HG03378 (cell line): ENCODE measurements around the gene IL9.

Experiments used
- ATAC-seq: cut with Tn5 transposase; IDR thresholded peaks from one replicate; pipeline ENCODE4 v1.9.1; 2021; ENCODE audit warnings: mild to moderate bottlenecking, moderate library complexity; ENCODE audit not compliant: unreplicated experiment

IL9 gene

GRCh38 chr5:135891791-135892190, 3.9 kb downstream of the IL9 start:
- ATAC-seq, result no peak

- ATAC-seq, result no peak
Measured at GRCh38 chr5:135891268-135891667, 4.4 kb downstream of the IL9 start.

- ATAC-seq, result peak; percentile 80
Measured at GRCh38 chr5:135890867-135891266, 4.8 kb downstream of the IL9 start.

- no peak for ATAC-seq
Measured at GRCh38 chr5:135890296-135890695, 5.3 kb downstream of the IL9 start.

- ATAC-seq, result no peak
Measured at GRCh38 chr5:135887881-135888614, 7.6 kb downstream of the IL9 start.

GRCh38 chr5:135887447-135887864, 8.2 kb downstream of the IL9 start:
- ATAC-seq, result peak; percentile 85

- ATAC-seq, result no peak
Measured at GRCh38 chr5:135886136-135886535, 9.5 kb downstream of the IL9 start.

GRCh38 chr5:135885031-135885430, 10.6 kb downstream of the IL9 start:
- ATAC-seq, result no peak

- no peak for ATAC-seq
Measured at GRCh38 chr5:135883441-135883840, 12.2 kb downstream of the IL9 start.

GRCh38 chr5:135883026-135883425, 12.6 kb downstream of the IL9 start:
- no peak for ATAC-seq

- ATAC-seq, result no peak
Measured at GRCh38 chr5:135881819-135882218, 13.8 kb downstream of the IL9 start.

GRCh38 chr5:135881244-135881643, 14.4 kb downstream of the IL9 start:
- ATAC-seq, result no peak

- ATAC-seq, result no peak
Measured at GRCh38 chr5:135880801-135881200, 14.8 kb downstream of the IL9 start.

GRCh38 chr5:135880278-135880677, 15.4 kb downstream of the IL9 start:
- ATAC-seq, result no peak

- no peak for ATAC-seq
Measured at GRCh38 chr5:135879591-135879990, 16.1 kb downstream of the IL9 start.

GRCh38 chr5:135878156-135878620, 17.5 kb downstream of the IL9 start:
- ATAC-seq, result no peak

GRCh38 chr5:135877570-135878155, 18.0 kb downstream of the IL9 start:
- ATAC-seq, result no peak

- no peak for ATAC-seq
Measured at GRCh38 chr5:135876146-135876545, 19.5 kb downstream of the IL9 start.

GRCh38 chr5:135875567-135875966, 20.1 kb downstream of the IL9 start:
- ATAC-seq, result no peak

- ATAC-seq, result no peak
Measured at GRCh38 chr5:135874461-135874860, 21.2 kb downstream of the IL9 start.

- ATAC-seq, result no peak
Measured at GRCh38 chr5:135873831-135874230, 21.8 kb downstream of the IL9 start.

GRCh38 chr5:135871268-135871915, 24.2 kb downstream of the IL9 start:
- no peak for ATAC-seq
